H1 (cell line): ENCODE data around the gene BTN1A1. TPM values are rescaled to one million over a fixed set of nuclear protein-coding genes. Genes with fewer than 3 reads are reported as not detected.

Source experiments
- CEBPB ChIP-seq: IDR thresholded peaks from 2 replicates; pipeline ENCODE4 v1.6.1; 2012; ENCODE audit warnings: low read depth, low read length
- CHD1 ChIP-seq: IDR thresholded peaks from 2 replicates; pipeline ENCODE4 v1.6.1; 2012; ENCODE audit warnings: low read depth, low read length, improper control_type of control experiment
- CHD7 ChIP-seq: fragments of 300-600 bp; sonication (generic); IDR thresholded peaks from 2 replicates; pipeline ENCODE4 v1.7.1; 2012; ENCODE audit warnings: low read length, moderate library complexity, mild to moderate bottlenecking, inconsistent platforms; ENCODE audit not compliant: insufficient replicate concordance
- CTBP2 ChIP-seq: IDR thresholded peaks from 2 replicates; pipeline ENCODE4 v1.7.0; 2011; ENCODE audit warnings: borderline replicate concordance, mild to moderate bottlenecking, moderate library complexity, mixed read lengths, low read length; ENCODE audit not compliant: insufficient read depth, insufficient read length
- CTCF ChIP-seq, 3 experiments: IDR thresholded peaks; 1 replicate in 2 of 3; 2 replicates in 1 of 3; pipeline versions ENCODE4 v1.5.1 to v1.6.1; 2011; ENCODE audit warnings: low read length in 3 of 3, mild to moderate bottlenecking in 3 of 3, inconsistent platforms in 2 of 3, low read depth in 1 of 3, moderate library complexity in 1 of 3; ENCODE audit not compliant: insufficient read depth in 1 of 3; ENCODE audit errors: control extremely low read depth in 1 of 3
- GTF2F1 ChIP-seq: IDR thresholded peaks from 2 replicates; pipeline ENCODE4 v1.6.1; 2012; ENCODE audit warnings: low read depth, low read length, improper control_type of control experiment, borderline replicate concordance
- HDAC6 ChIP-seq: IDR thresholded peaks from one replicate; pipeline ENCODE4 v1.7.1; 2012; ENCODE audit warnings: low read depth, mild to moderate bottlenecking, inconsistent platforms, low read length, moderate library complexity
- RNF2 ChIP-seq: fragments of 200-900, 300-1000 bp; sonication (generic); IDR thresholded peaks from 2 replicates; pipeline ENCODE4 v1.7.1; 2016; ENCODE audit warnings: borderline replicate concordance, low read depth, mild to moderate bottlenecking, antibody characterized with exemption, low read length; ENCODE audit not compliant: poor library complexity, severe bottlenecking; ENCODE audit errors: missing control alignments
- TCF12 ChIP-seq: IDR thresholded peaks from 2 replicates; pipeline ENCODE4 v1.6.1; 2011; ENCODE audit warnings: low read depth, mild to moderate bottlenecking, low read length
- polyA plus RNA-seq, 7 experiments: library from polyadenylated mRNA; depleted of rRNA in 3 of 7; stranded (reverse) in 5 of 7; unstranded in 2 of 7; fragments of >200 nt in 5 of 7; fragments of 200-250 nt in 2 of 7; gene quantifications; 1 replicate in 5 of 7; 2 replicates in 1 of 7; 4 replicates in 1 of 7; pipeline versions ENCODE4 v1.2.1 to v1.2.3, GENCODE V29; 2011 to 2013; ENCODE audit warnings: missing spikeins in 2 of 7, mixed read lengths in 2 of 7
- total RNA-seq: library from RNA; stranded (reverse); fragmentation: NEBNext Ultra II Directional; extraction: Animal tissue kit (Norgen Biotek cat#: 25700); gene quantifications from 2 replicates; pipeline ENCODE4 v1.2.1, GENCODE V29; 2021

The BTN1A1 gene
- total and polyA plus RNA-seq, 2 of the 8 experiments (the other 6 are each of a cell fraction or from before 2014, with no cell fraction given): 0.28 to 0.35 TPM

- TF ChIP-seq CTCF (IDR thresholded peaks at IDR 0.05; ENCODE audit: control extremely low read depth in 1 of 3, insufficient read depth in 1 of 3, low read depth in 1 of 3, low read length in 3 of 3): no peak
- TF ChIP-seq CHD7: no peak
- TF ChIP-seq CEBPB: no peak
- TF ChIP-seq HDAC6: no peak
- TF ChIP-seq TCF12: no peak
- no peak for TF ChIP-seq CTBP2
- TF ChIP-seq CHD1: no peak
- no peak for TF ChIP-seq RNF2
- no peak for TF ChIP-seq GTF2F1
These were observed 2.1 kb downstream of the BTN1A1 start (continued) for GRCh38 chr6:26502165-26502564.
